DMS53 (cell line): Measurements from ENCODE around the gene RFPL1.
"Not testable (repeated sequence)": the region's sequence is repeated elsewhere in the genome, so short reads cannot be mapped to it uniquely, and the experiment has no call there.

ENCODE experiments used
- DNase-seq: peaks from one replicate; lab custom pipeline; 2025; lab: John Stamatoyannopoulos, UW

The RFPL1 gene

GRCh38 chr22:29478326-29479276, 40.2 kb downstream of the RFPL1 start:
- DNase-seq = no peak

- DNase-seq = peak; percentile 40
Measured at GRCh38 chr22:29479417-29480261, 41.3 kb downstream of the RFPL1 start, which contains the start of gene NEFH. Gene NEFH, plus strand, starts transcription at chr22:29480218. Its CDS starts 45 bp downstream, at chr22:29480263.

GRCh38 chr22:29480262-29480511, 41.8 kb downstream of the RFPL1 start:
- no peak for DNase-seq

GRCh38 chr22:29480512-29481264, 42.3 kb downstream of the RFPL1 start:
- peak; percentile 25 for DNase-seq

- DNase-seq = no peak
Measured at GRCh38 chr22:29481265-29482000, 43.0 kb downstream of the RFPL1 start.

- DNase-seq = no peak
Measured at GRCh38 chr22:29482253-29482652, 43.9 kb downstream of the RFPL1 start.

GRCh38 chr22:29482726-29483125, 44.3 kb downstream of the RFPL1 start:
- DNase-seq = no peak

- DNase-seq = no peak
Measured at GRCh38 chr22:29483254-29483653, 44.9 kb downstream of the RFPL1 start.

- no peak for DNase-seq
Measured at GRCh38 chr22:29484642-29485041, 46.3 kb downstream of the RFPL1 start.

GRCh38 chr22:29485448-29485847, 47.1 kb downstream of the RFPL1 start:
- no peak for DNase-seq

GRCh38 chr22:29487426-29487986, 49.1 kb downstream of the RFPL1 start:
- no peak for DNase-seq

- DNase-seq = not testable (repeated sequence)
Measured at GRCh38 chr22:29489127-29489780, 50.9 kb downstream of the RFPL1 start.

GRCh38 chr22:29491012-29491411, 52.6 kb downstream of the RFPL1 start:
- no peak for DNase-seq
